Mesenchymal stem cell (in vitro differentiated cells and primary cell): ENCODE results near the gene SREK1IP1.

Experiments
- DNase-seq: peaks from one replicate; pipeline ENCODE4 v3.0.0-alpha.2; 2013
- H2AFZ ChIP-seq: one replicate; pipeline ENCODE4 v1.6.1; 2013; ENCODE audit warnings: low read depth, mild to moderate bottlenecking, control low read depth, inconsistent platforms, low read length, moderate library complexity
- H2AK5ac ChIP-seq: 2 replicates; pipeline ENCODE4 v1.6.1; 2013; ENCODE audit warnings: low read length, moderate library complexity, mild to moderate bottlenecking, inconsistent platforms; ENCODE audit not compliant: severe bottlenecking
- H2BK120ac ChIP-seq: one replicate; pipeline ENCODE4 v1.6.1; 2013; ENCODE audit warnings: low read depth, mild to moderate bottlenecking, inconsistent platforms, low read length, moderate library complexity
- H2BK12ac ChIP-seq, 2 experiments: one replicate each; pipeline ENCODE4 v1.6.1; 2013; ENCODE audit warnings: inconsistent platforms in 2 of 2, low read length in 2 of 2, mild to moderate bottlenecking in 2 of 2, moderate library complexity in 2 of 2, control low read depth in 1 of 2
- H2BK15ac ChIP-seq: one replicate; pipeline ENCODE4 v1.6.1; 2013; ENCODE audit warnings: mild to moderate bottlenecking, low read depth, inconsistent platforms; ENCODE audit not compliant: poor library complexity, severe bottlenecking
- H2BK5ac ChIP-seq: 2 replicates; pipeline ENCODE4 v1.6.1; 2013; ENCODE audit warnings: low read depth, mild to moderate bottlenecking, low read length, control low read depth, inconsistent platforms; ENCODE audit not compliant: poor library complexity, severe bottlenecking
- H3K14ac ChIP-seq, 2 experiments: one replicate each; pipeline ENCODE4 v1.6.1; 2013; ENCODE audit warnings: inconsistent platforms in 2 of 2, low read length in 2 of 2, control low read depth in 1 of 2, mild to moderate bottlenecking in 1 of 2, moderate library complexity in 1 of 2
- H3K18ac ChIP-seq, 2 experiments: one replicate each; pipeline ENCODE4 v1.6.1; 2013; ENCODE audit warnings: inconsistent platforms in 2 of 2, low read length in 2 of 2, control low read depth in 1 of 2, low read depth in 1 of 2, mild to moderate bottlenecking in 1 of 2
- H3K23ac ChIP-seq, 2 experiments: one replicate each; pipeline ENCODE4 v1.6.1; 2013; ENCODE audit warnings: inconsistent platforms in 2 of 2, low read length in 2 of 2, mild to moderate bottlenecking in 2 of 2, moderate library complexity in 2 of 2, control low read depth in 1 of 2
- H3K27ac ChIP-seq: 2 replicates; pipeline ENCODE4 v1.5.1; 2013; ENCODE audit warnings: mild to moderate bottlenecking, moderate library complexity, low read length, control low read depth, inconsistent platforms; ENCODE audit not compliant: poor library complexity, severe bottlenecking
- H3K27me3 ChIP-seq, 2 experiments: 2 replicates each; pipeline versions ENCODE4 v1.6.1 to v1.7.0; 2013; ENCODE audit warnings: low read length in 2 of 2, mild to moderate bottlenecking in 2 of 2, moderate library complexity in 2 of 2, control low read depth in 1 of 2, inconsistent platforms in 1 of 2; ENCODE audit not compliant: control insufficient read depth in 1 of 2, insufficient read depth in 1 of 2
- H3K36me3 ChIP-seq, 2 experiments: 2 replicates each; pipeline versions ENCODE4 v1.6.1 to v1.7.0; 2013; ENCODE audit warnings: low read length in 2 of 2, control low read depth in 1 of 2, inconsistent platforms in 1 of 2, low read depth in 1 of 2, mild to moderate bottlenecking in 1 of 2; ENCODE audit not compliant: insufficient read depth in 2 of 2, control insufficient read depth in 1 of 2
- H3K4ac ChIP-seq, 2 experiments: one replicate each; pipeline ENCODE4 v1.6.1; 2013; ENCODE audit warnings: inconsistent platforms in 2 of 2, low read length in 2 of 2, mild to moderate bottlenecking in 2 of 2, moderate library complexity in 2 of 2, control low read depth in 1 of 2, low read depth in 1 of 2
- H3K4me1 ChIP-seq: 2 replicates; pipeline ENCODE4 v1.6.1; 2013; ENCODE audit warnings: low read depth, low read length, control low read depth; ENCODE audit not compliant: control insufficient read depth, insufficient read depth
- H3K4me2 ChIP-seq: 2 replicates; pipeline ENCODE4 v1.6.1; 2013; ENCODE audit warnings: low read length, mild to moderate bottlenecking, inconsistent platforms; ENCODE audit not compliant: poor library complexity, severe bottlenecking
- H3K4me3 ChIP-seq, 2 experiments: 2 replicates each; pipeline versions ENCODE4 v1.5.1 to v1.7.0; 2013; ENCODE audit warnings: low read length in 2 of 2, mild to moderate bottlenecking in 2 of 2, control low read depth in 1 of 2, low read depth in 1 of 2; ENCODE audit not compliant: insufficient read depth in 1 of 2
- H3K79me1 ChIP-seq: replicated peaks from 2 replicates; pipeline ENCODE4 v1.6.1; 2013; ENCODE audit warnings: mild to moderate bottlenecking, control low read depth, low read length, inconsistent platforms; ENCODE audit not compliant: poor library complexity, severe bottlenecking
- H3K9ac ChIP-seq: 2 replicates; pipeline ENCODE4 v1.7.0; 2013; ENCODE audit warnings: mild to moderate bottlenecking, low read length, moderate library complexity
- H3K9me3 ChIP-seq: 2 replicates; pipeline ENCODE4 v1.7.0; 2013; ENCODE audit warnings: mild to moderate bottlenecking, low read length; ENCODE audit not compliant: control insufficient read depth
- H4K8ac ChIP-seq: one replicate; pipeline ENCODE4 v1.6.1; 2013; ENCODE audit warnings: inconsistent platforms, mild to moderate bottlenecking, low read length, moderate library complexity
- H4K91ac ChIP-seq: one replicate; pipeline ENCODE4 v1.6.1; 2013; ENCODE audit warnings: mild to moderate bottlenecking, low read length, inconsistent platforms
- WGBS: methylation state at CpG from one replicate; pipeline ENCODE4 v1.1.7; 2013; ENCODE audit warnings: mixed read lengths; 5-methylcytosine and 5-hydroxymethylcytosine counted together

Gene SREK1IP1

DNA sequence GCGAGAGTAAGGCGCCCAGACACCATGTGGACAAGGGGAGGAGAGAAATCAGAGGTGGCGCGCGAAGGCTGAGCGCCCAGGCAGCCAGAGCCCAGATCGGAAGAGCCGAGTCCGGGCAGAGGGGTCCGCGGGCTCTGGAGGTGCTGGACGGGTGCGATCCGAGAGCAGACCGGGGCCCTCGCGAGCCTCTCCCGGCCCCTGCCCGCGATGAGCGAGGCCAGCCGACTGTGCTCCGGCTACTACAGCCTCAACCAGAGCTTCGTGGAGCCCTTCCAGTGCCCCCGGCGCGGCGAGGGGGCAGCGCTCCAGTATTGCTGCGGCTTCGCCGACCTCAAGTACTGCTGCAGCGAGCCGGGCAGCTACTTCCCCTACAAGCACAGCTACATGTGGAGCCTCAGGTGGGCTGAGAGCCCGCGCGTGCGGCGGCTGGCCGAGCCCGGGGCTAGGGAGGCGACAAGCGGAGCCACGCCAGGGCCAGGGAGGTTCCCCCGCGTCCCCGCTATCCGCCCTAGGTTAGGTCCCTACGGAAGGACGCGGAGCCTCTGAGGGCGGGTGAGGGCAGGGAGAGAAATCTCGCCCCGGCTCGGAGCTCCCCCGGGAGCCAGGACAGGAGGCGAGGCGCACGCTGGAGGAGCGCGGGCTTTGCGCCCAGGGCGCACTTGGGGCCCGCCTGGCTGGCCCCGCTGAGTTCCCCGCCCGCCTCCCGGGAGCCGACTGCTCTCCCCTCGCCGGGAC lies 77.9 kb downstream of the SREK1IP1 start, which contains the start of gene SHISAL2B:
TSS of gene SHISAL2B (plus strand) at position 87 of the 735 bp plus-strand sequence. CDS start at position 208, 121 bp downstream.
- no peak within 1 kb of the TSS for H2BK120ac ChIP-seq
- H3K9ac ChIP-seq, result no peak within 1 kb of the TSS
- no peak within 1 kb of the TSS for H4K8ac ChIP-seq
- H3K27ac ChIP-seq, result no peak within 1 kb of the TSS
- H2AFZ ChIP-seq, result no peak within 1 kb of the TSS
- peak; percentile 30 for DNase-seq
- no peak within 1 kb of the TSS for H2BK15ac ChIP-seq
- no peak within 1 kb of the TSS for H3K14ac ChIP-seq
- H3K18ac ChIP-seq, result no peak within 1 kb of the TSS
- no peak within 1 kb of the TSS for H2BK5ac ChIP-seq
- H3K23ac ChIP-seq, result no peak within 1 kb of the TSS
- no peaks in the 10 kb centered on the region for H3K36me3 ChIP-seq
- peaks cover 55 to 68% of the 10 kb centered on the region in 2 experiments for H3K27me3 ChIP-seq
- no peak within 1 kb of the TSS for H2BK12ac ChIP-seq
- H3K4me1 ChIP-seq, result peaks cover 11% of the 10 kb centered on the region
- H2AK5ac ChIP-seq, result no peak within 1 kb of the TSS
- WGBS, result under 1% methylated on average over 68 of the region's 71 CpGs
- no peaks in the 10 kb centered on the region for H3K9me3 ChIP-seq
- H3K79me1 ChIP-seq, result no peaks in the 10 kb centered on the region
- H3K4ac ChIP-seq, result no peak within 1 kb of the TSS
- H3K4me3 ChIP-seq, result peak within 1 kb of the TSS; percentile 47 to 66
- no peak within 1 kb of the TSS for H4K91ac ChIP-seq
- peak within 1 kb of the TSS; percentile 97 for H3K4me2 ChIP-seq

- Histone ChIP-seq H3K18ac (no peak overlapping the region), H3K4me1 (peaks cover 11% of the 10 kb centered on the region), H2BK12ac (no peak overlapping the region), H3K27me3 (peaks cover 56 to 71% of the 10 kb centered on the region in 2 experiments), H3K23ac (no peak overlapping the region), H2BK120ac (no peak overlapping the region), H2BK5ac (no peak overlapping the region), H2AK5ac (no peak overlapping the region), H3K9me3 (no peaks in the 10 kb centered on the region), H2BK15ac (no peak overlapping the region), H3K27ac (no peak overlapping the region), H3K79me1 (no peaks in the 10 kb centered on the region), H3K9ac (no peak overlapping the region), H3K4ac (no peak overlapping the region), H3K4me3 (peak overlapping the region; percentile 9 to 66), H3K4me2 (peak overlapping the region; percentile 97), H4K91ac (no peak overlapping the region), H3K14ac (no peak overlapping the region), H2AFZ (no peak overlapping the region), H4K8ac (no peak overlapping the region), H3K36me3 (no peaks in the 10 kb centered on the region)
- no peak for DNase-seq
- WGBS, result 0% methylated on average over 9 of the region's 9 CpGs
Observed at GRCh38 chr5:64690104-64690416, 78.4 kb downstream of the SREK1IP1 start.

DNA sequence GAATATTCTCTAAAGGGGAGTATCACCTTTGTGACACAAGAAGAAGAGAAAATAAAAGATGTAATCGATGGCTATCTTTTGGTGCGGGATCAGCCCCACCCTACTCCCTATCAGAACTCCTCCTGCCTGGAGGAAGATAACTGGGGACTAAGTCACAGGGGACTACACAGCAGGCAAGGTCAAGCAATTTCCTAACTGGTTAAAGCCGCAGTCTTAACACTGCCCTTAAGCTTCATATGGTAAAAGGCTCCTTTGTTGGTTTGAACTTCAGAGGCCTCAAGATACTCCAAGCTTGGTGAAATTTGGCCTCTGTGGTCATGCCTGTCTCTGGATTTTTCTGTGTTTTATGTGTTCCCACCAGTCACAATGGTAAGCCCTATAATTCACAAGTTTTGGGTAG lies 79.5 kb downstream of the SREK1IP1 start:
- Histone ChIP-seq H2BK120ac (no peak overlapping the region), H3K14ac (no peak overlapping the region), H2AK5ac (no peak overlapping the region), H2BK15ac (no peak overlapping the region), H2AFZ (no peak overlapping the region), H3K4ac (no peak overlapping the region), H3K23ac (no peak overlapping the region), H3K79me1 (no peaks in the 10 kb centered on the region), H3K4me1 (peaks cover 11% of the 10 kb centered on the region), H3K36me3 (no peaks in the 10 kb centered on the region), H4K8ac (no peak overlapping the region), H3K18ac (no peak overlapping the region), H2BK12ac (no peak overlapping the region), H3K4me3 (no peak overlapping the region), H3K9ac (no peak overlapping the region), H3K27ac (no peak overlapping the region), H3K27me3 (peaks cover 66 to 71% of the 10 kb centered on the region in 2 experiments), H4K91ac (no peak overlapping the region), H2BK5ac (no peak overlapping the region), H3K4me2 (no peak overlapping the region), H3K9me3 (no peaks in the 10 kb centered on the region)
- no peak for DNase-seq
- 51% methylated on average over 3 of the region's 3 CpGs for WGBS

DNA sequence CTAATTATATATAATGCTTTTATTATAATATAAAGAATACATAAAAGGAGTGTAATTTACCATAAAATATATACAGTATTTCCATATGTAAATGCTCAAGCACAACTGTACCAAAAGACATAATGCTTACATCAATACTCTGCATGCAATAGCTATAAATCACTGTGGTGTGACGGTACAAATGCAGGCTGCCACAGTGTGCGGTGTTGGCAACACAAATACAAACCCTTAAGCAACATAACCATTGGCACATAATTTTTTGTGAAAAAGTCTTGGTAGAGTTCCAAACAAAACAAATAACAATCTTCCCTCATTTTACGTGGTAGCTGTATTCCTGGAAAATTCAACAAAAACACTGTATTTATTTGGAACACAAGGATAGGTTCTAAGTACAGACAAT lies 80.1 kb downstream of the SREK1IP1 start:
- 100% methylated on average over 2 of the region's 3 CpGs for WGBS
- H3K27me3 ChIP-seq, result peaks cover 70 to 71% of the 10 kb centered on the region in 2 experiments
- no peaks in the 10 kb centered on the region for H3K9me3 ChIP-seq
- no peak overlapping the region for H2BK15ac ChIP-seq
- no peak overlapping the region for H4K8ac ChIP-seq
- no peak overlapping the region for H2BK12ac ChIP-seq
- H3K4me2 ChIP-seq, result no peak overlapping the region
- no peak overlapping the region for H3K23ac ChIP-seq
- H3K27ac ChIP-seq, result no peak overlapping the region
- H3K18ac ChIP-seq, result no peak overlapping the region
- H3K4me3 ChIP-seq, result no peak overlapping the region
- no peak for DNase-seq
- H2BK5ac ChIP-seq, result no peak overlapping the region
- H3K4ac ChIP-seq, result no peak overlapping the region
- H3K9ac ChIP-seq, result no peak overlapping the region
- no peak overlapping the region for H2BK120ac ChIP-seq
- no peak overlapping the region for H2AK5ac ChIP-seq
- no peak overlapping the region for H3K14ac ChIP-seq
- no peak overlapping the region for H4K91ac ChIP-seq
- H3K36me3 ChIP-seq, result no peaks in the 10 kb centered on the region
- H3K4me1 ChIP-seq, result peaks cover 11% of the 10 kb centered on the region
- no peaks in the 10 kb centered on the region for H3K79me1 ChIP-seq
- H2AFZ ChIP-seq, result no peak overlapping the region
